ENCODE measurements around the gene E2F3. TPM values are rescaled to one million over a fixed set of nuclear protein-coding genes. Genes with fewer than 3 reads are reported as not detected.

Gene E2F3
- total RNA-seq, 1 experiment from 2014 or later: 18.7 TPM

DNA sequence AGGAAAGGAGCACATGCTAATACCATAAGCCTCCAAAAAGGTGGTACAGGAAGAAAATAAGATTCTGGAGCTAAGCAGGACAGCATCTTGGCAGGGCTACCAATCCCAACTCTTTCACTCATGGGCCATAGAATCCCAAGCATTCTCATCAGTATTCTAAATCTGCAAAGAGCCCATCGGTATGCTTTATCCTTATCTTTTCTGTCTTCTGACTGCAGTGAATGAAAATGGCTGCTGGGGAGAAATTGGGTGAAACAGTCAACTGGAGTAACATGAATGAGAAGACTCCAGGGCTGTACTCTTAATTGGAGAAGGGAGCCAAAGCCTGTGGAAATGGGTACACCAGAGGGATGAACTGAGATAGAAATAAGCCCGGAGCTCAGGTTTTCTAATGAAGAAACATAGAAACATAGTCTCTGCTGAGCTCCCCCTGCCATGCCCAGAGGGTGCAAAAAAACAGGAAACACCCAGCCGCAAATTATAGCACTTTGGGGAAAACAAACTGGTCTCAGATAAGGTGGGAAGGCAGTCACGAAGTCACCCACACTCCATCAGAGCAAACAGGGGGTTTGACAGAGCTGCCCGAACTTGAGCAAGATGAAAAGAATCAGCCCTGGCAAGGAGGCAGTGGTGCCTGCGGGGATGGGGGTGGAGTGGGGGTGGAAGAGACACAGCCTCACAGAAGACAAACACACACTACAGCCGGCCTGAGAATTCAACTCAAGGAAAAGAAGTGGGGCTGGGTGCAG is 35.4 kb upstream of the E2F3 start:
- Mint-ChIP-seq H3K9me3 (ENCODE audit: unreplicated experiment) (no peaks in the 10 kb centered on the region), H3K27ac (ENCODE audit: low read depth, unreplicated experiment) (no peak overlapping the region), H3K4me1 (ENCODE audit: insufficient read depth, unreplicated experiment) (no peaks in the 10 kb centered on the region), H3K27me3 (ENCODE audit: insufficient read depth, unreplicated experiment) (no peaks in the 10 kb centered on the region), H3K4me3 (ENCODE audit: unreplicated experiment) (no peak overlapping the region), H3K36me3 (ENCODE audit: insufficient read depth, unreplicated experiment) (no peaks in the 10 kb centered on the region)
- DNase-seq (ENCODE audit: unreplicated experiment): peak; percentile 15
- BruUV-seq (replicated peaks): no TSS peak
- intact Hi-C loops (cut with micrococcal nuclease): no loop called here
- ChIA-PET POLR2A (no interaction called here), CTCF (interaction anchor here (0.6 to 1.1 kb wide), 3 partner anchors 18 to 134 kb away, joined by 3 to 5 read pairs (median 4); no protein-coding TSS in a partner anchor)
- TF ChIP-seq, protein P1, sequence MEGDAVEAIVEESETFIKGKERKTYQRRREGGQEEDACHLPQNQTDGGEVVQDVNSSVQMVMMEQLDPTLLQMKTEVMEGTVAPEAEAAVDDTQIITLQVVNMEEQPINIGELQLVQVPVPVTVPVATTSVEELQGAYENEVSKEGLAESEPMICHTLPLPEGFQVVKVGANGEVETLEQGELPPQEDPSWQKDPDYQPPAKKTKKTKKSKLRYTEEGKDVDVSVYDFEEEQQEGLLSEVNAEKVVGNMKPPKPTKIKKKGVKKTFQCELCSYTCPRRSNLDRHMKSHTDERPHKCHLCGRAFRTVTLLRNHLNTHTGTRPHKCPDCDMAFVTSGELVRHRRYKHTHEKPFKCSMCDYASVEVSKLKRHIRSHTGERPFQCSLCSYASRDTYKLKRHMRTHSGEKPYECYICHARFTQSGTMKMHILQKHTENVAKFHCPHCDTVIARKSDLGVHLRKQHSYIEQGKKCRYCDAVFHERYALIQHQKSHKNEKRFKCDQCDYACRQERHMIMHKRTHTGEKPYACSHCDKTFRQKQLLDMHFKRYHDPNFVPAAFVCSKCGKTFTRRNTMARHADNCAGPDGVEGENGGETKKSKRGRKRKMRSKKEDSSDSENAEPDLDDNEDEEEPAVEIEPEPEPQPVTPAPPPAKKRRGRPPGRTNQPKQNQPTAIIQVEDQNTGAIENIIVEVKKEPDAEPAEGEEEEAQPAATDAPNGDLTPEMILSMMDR (IDR thresholded peaks at IDR 0.05; ENCODE audit: unreplicated experiment): no peak

DNA sequence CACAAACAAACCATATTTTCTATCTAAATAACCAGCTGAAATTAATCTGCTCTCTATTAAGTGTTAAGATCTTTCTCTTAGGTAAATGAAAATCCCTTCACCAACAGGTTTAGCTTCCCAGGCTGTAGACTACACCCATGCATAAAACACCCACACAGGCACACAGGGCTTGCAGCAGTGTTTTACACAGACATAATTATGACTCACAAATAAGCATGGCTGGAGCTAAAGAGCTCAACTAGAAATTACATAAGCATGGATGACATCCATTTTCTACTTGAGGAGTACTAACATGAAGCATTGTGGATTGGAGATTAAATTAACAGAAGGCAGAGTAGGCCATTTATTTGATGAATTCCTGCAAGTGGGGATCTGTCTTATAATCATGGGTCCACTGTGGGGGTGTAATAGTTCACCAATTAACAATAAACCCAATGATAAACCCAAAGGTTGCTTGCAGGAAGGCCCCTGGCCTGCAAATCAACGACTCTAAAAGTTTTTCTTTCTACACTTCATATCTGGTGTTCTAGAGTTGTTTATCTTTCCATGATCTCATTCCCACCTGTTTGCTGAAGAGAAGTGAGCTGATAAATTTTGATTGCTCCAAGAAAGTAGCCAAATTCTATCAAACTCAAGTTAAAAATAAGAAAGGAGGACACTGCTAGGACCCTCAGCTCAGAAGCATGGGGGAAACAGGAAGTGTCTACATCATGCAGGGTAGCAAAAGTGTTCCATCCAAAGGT is 33.8 kb upstream of the E2F3 start:
- no peak overlapping the region for H3K27ac Mint-ChIP-seq (ENCODE audit: low read depth, unreplicated experiment)
- ChIA-PET CTCF (interaction anchor here (0.5 kb wide), 1 partner anchor 65 kb away, joined by 4 read pairs; no protein-coding TSS in a partner anchor), POLR2A (no interaction called here)
- H3K4me3 Mint-ChIP-seq (ENCODE audit: unreplicated experiment): no peak overlapping the region
- H3K9me3 Mint-ChIP-seq (ENCODE audit: unreplicated experiment): no peaks in the 10 kb centered on the region
- H3K27me3 Mint-ChIP-seq (ENCODE audit: insufficient read depth, unreplicated experiment): no peaks in the 10 kb centered on the region
- BruUV-seq (replicated peaks): no TSS peak
- H3K4me1 Mint-ChIP-seq (ENCODE audit: insufficient read depth, unreplicated experiment): no peaks in the 10 kb centered on the region
- intact Hi-C loops (cut with micrococcal nuclease): no loop called here
- DNase-seq (ENCODE audit: unreplicated experiment): peak; percentile 27
- no peaks in the 10 kb centered on the region for H3K36me3 Mint-ChIP-seq (ENCODE audit: insufficient read depth, unreplicated experiment)
- TF ChIP-seq, protein P1 (IDR thresholded peaks at IDR 0.05; ENCODE audit: unreplicated experiment): no peak

DNA sequence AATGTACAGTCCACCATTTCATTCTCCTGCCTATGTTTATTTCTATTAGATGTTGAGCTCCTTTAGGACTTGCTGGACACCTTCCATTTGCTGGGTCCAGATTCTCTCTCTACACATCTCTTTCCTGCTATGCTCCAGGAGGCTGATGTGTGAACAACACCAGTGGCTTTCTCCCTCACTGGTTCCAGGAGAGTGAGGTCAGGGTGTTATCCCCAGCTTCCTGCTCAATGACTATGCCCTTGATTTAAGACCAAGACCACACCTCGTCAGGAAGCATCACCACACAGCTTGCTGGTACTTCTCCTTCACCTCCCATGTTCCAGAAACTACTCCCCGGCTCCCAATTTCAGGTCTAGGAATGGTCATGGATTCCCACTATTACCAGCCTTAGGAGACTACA is 31.3 kb upstream of the E2F3 start:
- H3K27ac Mint-ChIP-seq (ENCODE audit: low read depth, unreplicated experiment): no peak overlapping the region
- POLR2A ChIA-PET: no interaction called here
- CTCF ChIA-PET: interaction anchor here (0.7 kb wide), 1 partner anchor 76 kb away, joined by 4 read pairs; no protein-coding TSS in a partner anchor
- no peaks in the 10 kb centered on the region for H3K27me3 Mint-ChIP-seq (ENCODE audit: insufficient read depth, unreplicated experiment)
- no peaks in the 10 kb centered on the region for H3K4me1 Mint-ChIP-seq (ENCODE audit: insufficient read depth, unreplicated experiment)
- intact Hi-C loops (cut with micrococcal nuclease): no loop called here
- H3K9me3 Mint-ChIP-seq (ENCODE audit: unreplicated experiment): no peaks in the 10 kb centered on the region
- TF ChIP-seq, protein P1 (IDR thresholded peaks at IDR 0.05; ENCODE audit: unreplicated experiment): no peak
- no peak for DNase-seq (ENCODE audit: unreplicated experiment)
- H3K36me3 Mint-ChIP-seq (ENCODE audit: insufficient read depth, unreplicated experiment): no peaks in the 10 kb centered on the region
- no TSS peak for BruUV-seq (replicated peaks)
- no peak overlapping the region for H3K4me3 Mint-ChIP-seq (ENCODE audit: unreplicated experiment)

DNA sequence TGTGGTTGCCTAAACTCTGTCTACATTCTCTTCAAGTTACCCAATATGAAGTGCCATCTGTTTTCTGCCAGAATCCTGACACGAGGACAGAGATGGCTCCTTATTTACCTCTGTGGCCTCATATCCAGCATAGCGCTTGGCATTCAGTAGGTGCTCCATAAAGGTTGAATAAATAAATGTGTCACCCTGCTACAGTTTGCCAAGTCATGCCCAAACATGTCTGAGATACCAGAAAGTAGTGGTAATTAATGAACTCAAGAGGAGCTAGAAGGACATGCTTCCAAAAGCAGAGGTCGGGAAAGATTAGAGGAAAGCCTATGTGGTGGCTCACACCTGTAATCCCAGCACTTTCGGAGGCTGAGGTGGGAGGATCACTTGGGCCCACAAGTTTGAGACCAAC is 30.9 kb upstream of the E2F3 start:
- Mint-ChIP-seq H3K9me3 (ENCODE audit: unreplicated experiment) (no peaks in the 10 kb centered on the region), H3K36me3 (ENCODE audit: insufficient read depth, unreplicated experiment) (no peaks in the 10 kb centered on the region), H3K27me3 (ENCODE audit: insufficient read depth, unreplicated experiment) (no peaks in the 10 kb centered on the region), H3K4me3 (ENCODE audit: unreplicated experiment) (no peak overlapping the region), H3K27ac (ENCODE audit: low read depth, unreplicated experiment) (no peak overlapping the region), H3K4me1 (ENCODE audit: insufficient read depth, unreplicated experiment) (no peaks in the 10 kb centered on the region)
- intact Hi-C loops (cut with micrococcal nuclease): no loop called here
- CTCF ChIA-PET: interaction anchor here (1.1 kb wide), 1 partner anchor 157 kb away, joined by 3 read pairs; no protein-coding TSS in a partner anchor
- TF ChIP-seq, protein P1 (IDR thresholded peaks at IDR 0.05; ENCODE audit: unreplicated experiment): no peak
- BruUV-seq (replicated peaks): no TSS peak
- DNase-seq (ENCODE audit: unreplicated experiment): peak; percentile 16
- POLR2A ChIA-PET: interaction anchor here (0.6 kb wide), 1 partner anchor 81 kb away, joined by 3 read pairs; no protein-coding TSS in a partner anchor

Data from MCF 10A (cell line).